T-helper 2 cell treated with Interferon-gamma antibody and Interleukin-4, amounts not matched to agents 5 μg/mL and 100 μg/mL, for 36 hours (primary cell): Measurements from ENCODE around the gene BHLHA15.

Experiments
- DNase-seq: peaks from one replicate; pipeline ENCODE4 v3.0.0; 2021; ENCODE audit warnings: low spot score
- H3K27ac Mint-ChIP-seq: one replicate; pipeline ENCODE4 v1.8.0; 2021; ENCODE audit warnings: mild to moderate bottlenecking, mixed read lengths
- H3K27me3 Mint-ChIP-seq: one replicate; pipeline ENCODE4 v1.8.0; 2021; ENCODE audit warnings: low read depth, mixed read lengths
- H3K36me3 Mint-ChIP-seq: one replicate; pipeline ENCODE4 v1.8.0; 2021; ENCODE audit warnings: low read depth, mixed read lengths
- H3K4me1 Mint-ChIP-seq: one replicate; pipeline ENCODE4 v1.8.0; 2021; ENCODE audit warnings: low read depth, mixed read lengths
- H3K4me3 Mint-ChIP-seq: one replicate; pipeline ENCODE4 v1.8.0; 2022; ENCODE audit warnings: mild to moderate bottlenecking, moderate library complexity, mixed read lengths
- H3K9me3 Mint-ChIP-seq: one replicate; pipeline ENCODE4 v1.8.0; 2021; ENCODE audit warnings: mixed read lengths

Gene BHLHA15

DNA sequence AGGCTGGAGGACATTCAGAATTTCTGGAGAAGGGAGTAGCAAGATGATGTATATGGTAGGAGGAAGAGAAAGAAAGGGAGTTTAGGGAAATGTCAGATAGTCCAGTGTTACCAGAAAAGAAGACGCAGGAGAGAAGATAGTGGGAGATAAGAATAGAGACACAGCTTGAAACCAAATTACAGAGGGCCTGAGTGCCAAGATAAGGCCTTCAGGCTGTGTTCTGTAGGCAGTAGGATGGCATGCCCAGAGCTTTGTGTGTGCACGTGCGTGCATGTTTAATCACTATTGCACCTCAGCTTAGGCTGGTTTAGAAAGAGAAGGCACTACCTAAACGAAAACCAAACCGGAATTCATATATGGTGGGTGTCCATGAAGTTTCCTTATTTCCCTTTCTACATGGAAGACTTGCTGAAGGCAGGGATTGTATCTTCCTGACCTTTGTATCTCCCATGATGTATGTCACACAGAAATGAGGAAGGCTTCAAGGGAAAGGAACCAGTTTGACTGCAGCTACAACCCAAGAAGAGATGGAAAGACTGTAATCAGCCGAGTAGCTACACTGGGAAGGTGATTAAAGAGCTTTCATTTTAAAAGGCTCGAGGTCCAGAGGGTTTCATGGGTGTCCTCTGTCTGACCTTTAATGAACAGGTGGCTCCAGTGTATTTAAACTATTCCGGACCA is 35.8 kb upstream of the BHLHA15 start:
- H3K27me3 Mint-ChIP-seq, result no peaks in the 10 kb centered on the region
- peaks cover 2% of the 10 kb centered on the region for H3K36me3 Mint-ChIP-seq
- no peak overlapping the region for H3K4me3 Mint-ChIP-seq
- no peak for DNase-seq
- no peaks in the 10 kb centered on the region for H3K4me1 Mint-ChIP-seq
- H3K27ac Mint-ChIP-seq, result no peak overlapping the region
- H3K9me3 Mint-ChIP-seq, result no peaks in the 10 kb centered on the region

DNA sequence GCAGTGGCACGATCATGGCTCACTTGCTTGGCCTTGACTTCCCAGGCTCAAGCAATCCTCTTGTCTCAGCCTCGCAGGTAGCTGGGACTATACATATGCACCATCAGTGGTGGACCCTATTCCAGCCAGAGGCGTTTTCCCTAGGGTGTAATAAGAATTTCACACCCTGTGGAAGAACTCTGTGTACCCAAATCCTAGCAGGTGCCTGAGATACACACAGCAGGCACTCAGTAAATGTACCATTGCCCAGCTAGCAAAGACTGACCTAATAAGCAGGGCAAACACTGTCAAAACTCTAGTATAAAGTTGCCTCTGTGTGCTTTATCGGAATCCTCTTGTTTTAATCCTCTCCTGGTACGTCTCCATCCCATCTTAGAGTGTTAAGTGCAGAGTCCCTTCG is 33.7 kb upstream of the BHLHA15 start:
- Mint-ChIP-seq H3K4me3 (no peak overlapping the region), H3K4me1 (no peaks in the 10 kb centered on the region), H3K27me3 (no peaks in the 10 kb centered on the region), H3K9me3 (no peaks in the 10 kb centered on the region), H3K27ac (no peak overlapping the region), H3K36me3 (no peaks in the 10 kb centered on the region)
- DNase-seq, result no peak

- Mint-ChIP-seq H3K4me3 (no peak overlapping the region), H3K27ac (no peak overlapping the region), H3K36me3 (no peaks in the 10 kb centered on the region), H3K27me3 (no peaks in the 10 kb centered on the region), H3K9me3 (no peaks in the 10 kb centered on the region), H3K4me1 (no peaks in the 10 kb centered on the region)
- DNase-seq, result no peak
These were observed 32.9 kb upstream of the BHLHA15 start for GRCh38 chr7:98178321-98178720.

DNA sequence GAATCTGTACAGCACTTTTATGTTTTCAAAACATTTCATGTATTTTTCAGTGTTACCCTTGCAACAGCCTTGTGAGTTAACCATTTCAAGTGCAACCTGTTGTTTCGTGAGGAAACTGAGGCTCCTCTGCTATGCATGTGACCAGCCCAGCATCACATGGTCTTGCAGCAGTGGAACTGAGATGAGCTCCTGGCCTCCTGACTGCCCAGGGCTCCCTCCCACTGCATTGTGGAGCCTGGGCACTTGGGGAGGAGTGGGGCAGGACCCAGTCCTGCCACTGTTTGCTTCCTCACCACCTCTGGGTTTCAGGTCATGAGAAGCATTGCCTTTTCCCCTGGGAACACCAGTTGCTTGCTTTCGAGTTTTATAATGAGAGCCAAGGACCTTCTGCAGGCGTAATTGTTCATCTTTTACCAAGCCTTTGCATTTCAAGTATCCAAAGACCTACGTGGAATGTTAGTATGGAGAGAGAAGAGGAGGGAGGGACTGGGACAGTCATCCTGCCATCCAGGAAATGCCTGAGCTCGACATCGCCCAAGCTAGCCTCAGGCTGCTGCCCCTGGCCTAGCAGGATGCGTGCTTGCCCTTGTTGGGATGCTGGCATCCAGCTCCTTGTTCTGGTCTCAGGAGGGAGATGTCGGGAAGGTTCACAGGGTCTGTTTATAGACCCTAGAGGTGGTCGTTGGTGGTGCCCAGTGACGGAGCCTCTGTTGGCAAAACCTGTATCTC is 32.3 kb upstream of the BHLHA15 start:
- no peak overlapping the region for H3K27ac Mint-ChIP-seq
- H3K4me1 Mint-ChIP-seq, result no peaks in the 10 kb centered on the region
- no peaks in the 10 kb centered on the region for H3K9me3 Mint-ChIP-seq
- H3K4me3 Mint-ChIP-seq, result no peak overlapping the region
- no peaks in the 10 kb centered on the region for H3K36me3 Mint-ChIP-seq
- no peaks in the 10 kb centered on the region for H3K27me3 Mint-ChIP-seq
- no peak for DNase-seq

DNA sequence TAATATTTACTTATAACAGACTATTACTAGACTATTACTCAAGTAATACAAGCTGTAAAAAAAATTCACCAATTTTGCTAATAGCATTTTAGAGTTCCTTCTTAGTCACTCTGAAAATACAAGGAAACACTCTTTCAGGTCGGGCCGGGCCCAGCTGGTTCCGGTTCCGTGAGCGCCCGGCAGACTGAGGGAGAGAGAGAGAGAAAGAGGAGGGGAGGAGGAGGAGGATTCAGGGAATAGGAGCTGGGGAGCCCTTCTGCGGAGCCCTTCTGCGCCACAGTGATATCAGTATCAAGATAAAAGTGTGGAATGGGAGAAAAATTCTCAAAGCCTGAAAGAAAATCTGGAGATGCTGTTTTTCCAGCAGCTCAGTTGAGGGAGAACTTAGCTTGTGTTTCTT is 30.5 kb upstream of the BHLHA15 start:
- Mint-ChIP-seq H3K27ac (no peak overlapping the region), H3K27me3 (no peaks in the 10 kb centered on the region), H3K9me3 (no peaks in the 10 kb centered on the region)

GRCh38 chr7:98185101-98185500 is 26.1 kb upstream of the BHLHA15 start:
- no peak for DNase-seq
- Mint-ChIP-seq H3K36me3 (peaks cover 9% of the 10 kb centered on the region), H3K27ac (no peak overlapping the region), H3K4me1 (no peaks in the 10 kb centered on the region), H3K27me3 (no peaks in the 10 kb centered on the region), H3K4me3 (no peak overlapping the region), H3K9me3 (no peaks in the 10 kb centered on the region)

More for the DNA sequence above, 30.5 kb upstream of the BHLHA15 start:
- Mint-ChIP-seq H3K36me3 (no peaks in the 10 kb centered on the region), H3K4me1 (no peaks in the 10 kb centered on the region), H3K4me3 (no peak overlapping the region)
- DNase-seq, result no peak

DNA sequence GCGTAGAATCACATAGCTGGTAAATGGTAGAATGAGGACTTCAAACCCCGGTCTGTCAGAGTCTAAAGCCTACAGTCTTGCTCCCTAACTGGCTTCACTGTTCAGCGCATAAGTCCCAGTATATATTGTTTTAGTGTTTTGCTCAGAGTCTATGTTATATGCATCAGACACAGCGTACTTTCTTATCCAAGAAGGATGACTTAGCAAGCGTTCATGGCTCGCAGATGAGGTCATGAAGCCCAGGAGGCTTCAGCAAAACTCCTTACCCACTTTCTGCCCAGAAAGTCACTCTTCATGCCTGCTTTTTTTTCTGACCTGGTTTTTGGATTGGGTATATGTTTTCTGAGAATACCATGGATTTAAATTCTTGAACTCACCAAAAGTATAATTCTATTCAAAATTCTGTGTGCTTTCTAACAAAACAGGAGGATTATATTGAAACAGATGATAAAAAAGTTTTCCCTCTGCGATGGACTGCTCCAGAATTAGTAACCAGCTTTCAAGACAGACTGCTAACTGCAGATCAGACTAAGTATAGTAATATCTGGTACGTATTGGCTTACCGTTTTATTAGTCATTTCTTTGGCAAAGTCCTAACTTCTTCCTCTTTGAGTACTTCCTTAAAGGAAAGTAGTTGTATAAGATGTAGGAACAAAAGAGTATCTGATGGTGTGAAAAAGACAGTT is 24.6 kb upstream of the BHLHA15 start:
- Mint-ChIP-seq H3K27me3 (no peaks in the 10 kb centered on the region), H3K27ac (no peak overlapping the region)
- no peak for DNase-seq

DNA sequence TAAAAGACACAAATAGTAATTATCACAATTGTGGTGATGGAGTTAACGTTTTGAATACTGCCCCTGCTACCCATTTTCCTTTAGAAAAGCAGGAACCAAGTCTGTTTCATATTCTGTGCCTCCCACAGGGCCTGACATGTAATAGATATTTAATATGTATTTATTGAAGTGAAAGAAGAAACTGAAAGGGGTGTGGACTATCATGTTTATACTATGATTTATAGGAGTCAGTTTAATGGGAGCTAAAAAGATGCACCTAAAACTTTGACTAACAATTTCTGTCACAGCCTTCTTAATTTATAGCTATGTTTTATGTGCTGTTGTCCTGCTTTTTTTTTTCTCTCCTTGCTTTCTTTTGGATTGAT is 24.1 kb upstream of the BHLHA15 start:
- Mint-ChIP-seq H3K27ac (no peak overlapping the region), H3K27me3 (no peaks in the 10 kb centered on the region), H3K9me3 (no peaks in the 10 kb centered on the region), H3K4me3 (no peak overlapping the region), H3K36me3 (peaks cover 18% of the 10 kb centered on the region), H3K4me1 (peaks cover 3% of the 10 kb centered on the region)
- no peak for DNase-seq

More for the DNA sequence above, 24.6 kb upstream of the BHLHA15 start:
- H3K9me3 Mint-ChIP-seq, result no peaks in the 10 kb centered on the region
- H3K36me3 Mint-ChIP-seq, result peaks cover 15% of the 10 kb centered on the region
- no peak overlapping the region for H3K4me3 Mint-ChIP-seq
- peaks cover 3% of the 10 kb centered on the region for H3K4me1 Mint-ChIP-seq

DNA sequence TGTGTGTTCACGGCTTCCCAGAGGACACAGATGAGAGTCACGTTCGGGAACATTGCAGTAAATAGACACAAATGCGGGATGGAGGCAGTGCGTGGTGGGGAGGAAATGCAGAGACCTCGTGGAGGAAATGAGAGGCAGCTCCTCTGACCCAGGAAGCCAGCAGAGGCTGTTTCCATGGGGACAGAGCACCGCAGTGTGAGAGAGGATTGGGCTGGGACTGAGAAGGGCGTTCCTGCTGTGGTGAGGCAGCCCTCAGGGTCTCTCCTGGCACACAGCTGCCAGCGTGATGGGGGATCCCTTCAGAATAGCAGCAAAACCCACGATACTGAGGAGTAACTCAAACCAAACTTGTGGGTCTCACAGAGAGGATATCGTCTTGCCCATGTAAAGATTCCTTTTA is 21.7 kb upstream of the BHLHA15 start:
- no peaks in the 10 kb centered on the region for H3K27me3 Mint-ChIP-seq
- H3K27ac Mint-ChIP-seq, result no peak overlapping the region
- no peak for DNase-seq
- no peaks in the 10 kb centered on the region for H3K9me3 Mint-ChIP-seq
- H3K4me1 Mint-ChIP-seq, result peaks cover 3% of the 10 kb centered on the region
- peaks cover 26% of the 10 kb centered on the region for H3K36me3 Mint-ChIP-seq
- H3K4me3 Mint-ChIP-seq, result no peak overlapping the region

DNA sequence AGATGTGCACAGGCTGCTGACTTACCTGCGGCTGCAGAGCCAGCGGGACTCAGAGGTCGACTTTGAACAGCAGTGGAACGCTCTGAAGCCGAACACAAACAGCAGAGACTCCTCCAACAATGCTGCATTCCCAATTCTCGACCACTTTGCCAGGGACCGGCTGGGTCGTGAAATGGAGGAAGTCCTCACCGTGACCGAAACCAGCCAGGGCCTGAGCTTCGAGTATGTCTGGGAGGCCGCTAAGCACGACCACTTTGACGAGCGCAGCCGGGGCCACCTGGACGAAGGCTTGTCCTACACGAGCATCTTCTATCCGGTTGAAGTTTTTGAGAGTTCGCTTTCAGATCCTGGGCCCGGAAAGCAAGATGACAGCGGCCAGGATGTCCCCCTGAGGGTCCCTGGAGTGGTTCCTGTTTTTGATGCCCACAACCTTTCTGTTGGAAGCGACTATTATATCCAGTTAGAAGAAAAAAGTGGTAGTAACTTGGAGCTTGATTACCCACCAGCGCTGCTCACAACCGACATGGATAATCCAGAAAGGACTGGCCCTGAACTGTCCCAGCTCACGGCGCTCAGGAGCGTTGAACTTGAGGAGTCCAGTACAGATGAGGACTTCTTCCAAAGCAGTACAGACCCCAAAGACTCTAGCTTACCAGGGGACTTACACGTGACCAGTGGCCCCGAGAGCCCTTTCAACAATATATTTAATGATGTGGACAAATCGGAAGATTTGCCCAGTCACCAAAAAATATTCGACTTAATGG is 19.4 kb upstream of the BHLHA15 start:
- Mint-ChIP-seq H3K36me3 (peaks cover 26% of the 10 kb centered on the region), H3K27ac (no peak overlapping the region), H3K9me3 (no peaks in the 10 kb centered on the region), H3K4me1 (peaks cover 3% of the 10 kb centered on the region), H3K27me3 (no peaks in the 10 kb centered on the region), H3K4me3 (no peak overlapping the region)
- DNase-seq, result no peak

GRCh38 chr7:98192781-98193457 is 18.3 kb upstream of the BHLHA15 start:
- H3K9me3 Mint-ChIP-seq, result no peaks in the 10 kb centered on the region

GRCh38 chr7:98193474-98194180 is 17.6 kb upstream of the BHLHA15 start:
- Mint-ChIP-seq H3K4me3 (no peak overlapping the region), H3K9me3 (no peaks in the 10 kb centered on the region), H3K36me3 (peaks cover 26% of the 10 kb centered on the region), H3K27me3 (no peaks in the 10 kb centered on the region), H3K4me1 (peaks cover 3% of the 10 kb centered on the region), H3K27ac (no peak overlapping the region)
- no peak for DNase-seq

More at GRCh38 chr7:98192781-98193457, 18.3 kb upstream of the BHLHA15 start:
- H3K27me3 Mint-ChIP-seq, result no peaks in the 10 kb centered on the region
- DNase-seq, result no peak
- no peak overlapping the region for H3K27ac Mint-ChIP-seq
- peaks cover 3% of the 10 kb centered on the region for H3K4me1 Mint-ChIP-seq
- no peak overlapping the region for H3K4me3 Mint-ChIP-seq
- H3K36me3 Mint-ChIP-seq, result peaks cover 27% of the 10 kb centered on the region

DNA sequence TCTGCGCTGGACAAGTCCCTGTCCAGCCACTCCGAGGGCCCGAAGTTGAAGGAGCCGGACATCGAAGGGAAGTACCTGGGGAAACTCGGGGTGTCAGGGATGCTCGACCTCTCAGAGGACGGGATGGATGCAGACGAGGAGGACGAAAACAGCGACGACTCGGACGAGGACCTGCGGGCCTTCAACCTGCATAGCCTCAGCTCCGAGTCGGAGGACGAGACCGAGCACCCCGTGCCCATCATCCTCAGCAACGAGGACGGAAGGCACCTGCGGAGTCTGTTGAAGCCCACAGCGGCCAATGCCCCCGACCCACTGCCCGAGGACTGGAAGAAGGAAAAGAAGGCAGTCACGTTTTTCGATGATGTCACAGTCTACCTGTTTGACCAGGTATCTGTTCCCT is 17.1 kb upstream of the BHLHA15 start:
- peaks cover 28% of the 10 kb centered on the region for H3K36me3 Mint-ChIP-seq

More for the DNA sequence above, 17.1 kb upstream of the BHLHA15 start:
- Mint-ChIP-seq H3K4me3 (no peak overlapping the region), H3K4me1 (peaks cover 3% of the 10 kb centered on the region), H3K9me3 (peaks cover 4% of the 10 kb centered on the region), H3K27me3 (no peaks in the 10 kb centered on the region), H3K27ac (no peak overlapping the region)
- DNase-seq, result no peak
